Parathyroid adenoma (tissue), 2 donors: ENCODE measurements around the gene PIH1D1.

Experiments used
- H2AFZ ChIP-seq: fragments of 300-600 bp; sonication (generic); one replicate; pipeline ENCODE4 v1.7.0; 2017; ENCODE audit warnings: antibody characterized with exemption, mild to moderate bottlenecking
- H3K27ac ChIP-seq: fragments of 300-600 bp; sonication (generic); one replicate; pipeline ENCODE4 v1.7.0; 2017
- H3K27me3 ChIP-seq: fragments of 300-600 bp; sonication (generic); one replicate; pipeline ENCODE4 v1.7.0; 2017; ENCODE audit warnings: low read length; ENCODE audit not compliant: control insufficient read depth, insufficient read depth
- H3K36me3 ChIP-seq: fragments of 300-600 bp; sonication (generic); one replicate; pipeline ENCODE4 v1.7.0; 2017; ENCODE audit warnings: low read length; ENCODE audit not compliant: control insufficient read depth, insufficient read depth
- H3K4me1 ChIP-seq: fragments of 300-600 bp; sonication (generic); one replicate; pipeline ENCODE4 v1.7.0; 2017; ENCODE audit warnings: control low read depth
- H3K4me2 ChIP-seq: fragments of 300-600 bp; sonication (generic); one replicate; pipeline ENCODE4 v1.7.0; 2017; ENCODE audit warnings: low read length
- H3K4me3 ChIP-seq: fragments of 300-600 bp; sonication (generic); one replicate; pipeline ENCODE4 v1.7.0; 2017; ENCODE audit warnings: low read depth, low read length
- H3K79me2 ChIP-seq: fragments of 300-600 bp; sonication (generic); one replicate; pipeline ENCODE4 v1.7.0; 2017; ENCODE audit warnings: control low read depth
- H3K9ac ChIP-seq: fragments of 300-600 bp; sonication (generic); one replicate; pipeline ENCODE4 v1.7.0; 2017; ENCODE audit warnings: mild to moderate bottlenecking
- H3K9me3 ChIP-seq: fragments of 300-600 bp; sonication (generic); one replicate; pipeline ENCODE4 v1.7.0; 2017; ENCODE audit warnings: low read length; ENCODE audit not compliant: control insufficient read depth
- TF ChIP-seq, protein P1 (sequence below): fragments of 300-600 bp; sonication (generic); IDR thresholded peaks from one replicate; pipeline ENCODE4 v1.7.0; 2017; ENCODE audit warnings: antibody characterized with exemption, mild to moderate bottlenecking
- donor health status: primary hyperparathyroidism.

Gene PIH1D1

DNA sequence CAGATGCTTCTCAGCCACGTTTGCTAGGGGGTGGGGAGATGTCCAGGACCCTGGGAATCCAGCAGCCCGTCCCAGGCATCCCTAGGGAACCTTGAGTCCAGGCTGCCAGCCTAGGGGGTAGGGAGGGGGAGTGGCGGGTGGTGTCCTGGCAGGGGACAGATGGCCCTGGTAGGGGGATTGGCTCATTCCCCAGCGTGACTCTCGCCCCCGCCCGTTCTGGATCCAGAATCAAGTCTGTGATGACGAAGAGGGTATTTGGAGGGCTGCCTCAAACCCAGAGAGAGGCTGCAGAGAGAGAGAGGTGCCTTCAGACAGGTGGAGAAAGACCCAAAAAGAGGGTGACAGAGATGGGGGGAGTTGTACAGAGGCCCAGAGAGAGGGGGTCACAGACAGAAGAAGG lies 14.4 kb downstream of the PIH1D1 start:
- no peak overlapping the region for H3K4me3 ChIP-seq
- TF ChIP-seq, protein P1, sequence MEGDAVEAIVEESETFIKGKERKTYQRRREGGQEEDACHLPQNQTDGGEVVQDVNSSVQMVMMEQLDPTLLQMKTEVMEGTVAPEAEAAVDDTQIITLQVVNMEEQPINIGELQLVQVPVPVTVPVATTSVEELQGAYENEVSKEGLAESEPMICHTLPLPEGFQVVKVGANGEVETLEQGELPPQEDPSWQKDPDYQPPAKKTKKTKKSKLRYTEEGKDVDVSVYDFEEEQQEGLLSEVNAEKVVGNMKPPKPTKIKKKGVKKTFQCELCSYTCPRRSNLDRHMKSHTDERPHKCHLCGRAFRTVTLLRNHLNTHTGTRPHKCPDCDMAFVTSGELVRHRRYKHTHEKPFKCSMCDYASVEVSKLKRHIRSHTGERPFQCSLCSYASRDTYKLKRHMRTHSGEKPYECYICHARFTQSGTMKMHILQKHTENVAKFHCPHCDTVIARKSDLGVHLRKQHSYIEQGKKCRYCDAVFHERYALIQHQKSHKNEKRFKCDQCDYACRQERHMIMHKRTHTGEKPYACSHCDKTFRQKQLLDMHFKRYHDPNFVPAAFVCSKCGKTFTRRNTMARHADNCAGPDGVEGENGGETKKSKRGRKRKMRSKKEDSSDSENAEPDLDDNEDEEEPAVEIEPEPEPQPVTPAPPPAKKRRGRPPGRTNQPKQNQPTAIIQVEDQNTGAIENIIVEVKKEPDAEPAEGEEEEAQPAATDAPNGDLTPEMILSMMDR, result no peak
- H2AFZ ChIP-seq, result no peak overlapping the region

DNA sequence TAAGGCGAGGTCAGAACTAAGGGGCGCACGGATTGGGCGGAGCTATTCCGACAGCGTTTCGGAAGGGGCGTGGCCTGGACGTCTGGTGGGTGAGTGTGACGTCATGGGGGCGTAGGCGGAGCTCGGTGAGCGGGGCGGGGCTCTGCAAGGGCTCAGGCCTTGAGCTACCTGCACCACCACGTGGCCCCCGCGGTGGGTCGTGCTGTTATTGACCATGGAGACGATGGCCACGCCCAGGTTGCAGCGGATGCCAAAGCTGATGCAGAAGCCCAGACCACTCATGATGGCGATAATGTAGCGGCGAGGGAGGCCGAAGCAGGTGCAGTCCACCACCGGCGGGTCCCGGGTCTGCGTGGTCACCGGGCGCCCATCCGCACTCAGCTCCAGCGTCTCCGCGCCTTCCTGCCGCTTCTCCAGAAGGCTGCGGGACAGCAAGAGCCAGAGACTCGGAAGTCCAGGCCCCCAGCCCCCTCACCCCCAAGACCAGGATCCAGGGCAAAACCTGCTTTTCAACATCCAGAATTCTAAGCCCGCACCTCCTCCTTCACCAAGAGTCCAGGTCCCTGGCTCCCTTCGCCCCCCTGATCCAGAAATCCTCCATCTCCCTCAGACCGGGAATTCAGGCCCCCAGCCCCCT lies 15.1 kb downstream of the PIH1D1 start:
- no peaks in the 10 kb centered on the region for H3K9me3 ChIP-seq
- H3K27me3 ChIP-seq, result peaks cover 7% of the 10 kb centered on the region
- H3K36me3 ChIP-seq, result no peaks in the 10 kb centered on the region
- no peak overlapping the region for H2AFZ ChIP-seq
- TF ChIP-seq, protein P1, result no peak
- H3K4me3 ChIP-seq, result no peak overlapping the region
- no peaks in the 10 kb centered on the region for H3K79me2 ChIP-seq
- no peaks in the 10 kb centered on the region for H3K4me1 ChIP-seq
- H3K4me2 ChIP-seq, result no peak overlapping the region
- H3K9ac ChIP-seq, result no peak overlapping the region
- H3K27ac ChIP-seq, result no peak overlapping the region

More for the DNA sequence above, 14.4 kb downstream of the PIH1D1 start:
- Histone ChIP-seq H3K27ac (no peak overlapping the region), H3K36me3 (no peaks in the 10 kb centered on the region), H3K79me2 (no peaks in the 10 kb centered on the region), H3K9me3 (no peaks in the 10 kb centered on the region), H3K4me1 (no peaks in the 10 kb centered on the region), H3K27me3 (peaks cover 4% of the 10 kb centered on the region), H3K9ac (no peak overlapping the region), H3K4me2 (no peak overlapping the region)

DNA sequence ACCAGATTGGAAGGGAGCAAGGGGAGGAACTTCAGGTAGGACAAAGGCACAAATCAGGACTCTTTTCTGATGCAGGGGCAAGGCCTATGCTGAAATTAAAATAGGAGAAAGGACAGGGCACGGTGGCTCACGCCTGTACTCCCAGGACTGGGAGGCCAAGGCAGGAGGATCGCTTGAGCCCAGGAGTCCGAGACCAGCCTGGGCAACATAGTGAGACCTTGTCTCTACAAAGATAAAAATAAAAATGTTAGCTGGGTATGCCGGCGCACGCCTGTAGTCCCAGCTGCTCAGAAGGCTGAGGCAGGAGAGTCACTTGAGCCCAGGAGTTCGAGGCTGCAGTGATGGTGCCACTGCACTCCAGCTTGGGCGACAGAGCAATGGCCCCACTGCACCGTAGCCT lies 15.9 kb downstream of the PIH1D1 start:
- TF ChIP-seq, protein P1, result no peak
- Histone ChIP-seq H3K79me2 (no peaks in the 10 kb centered on the region), H3K4me1 (no peaks in the 10 kb centered on the region), H3K4me2 (no peak overlapping the region), H3K4me3 (no peak overlapping the region), H3K9ac (no peak overlapping the region), H3K27me3 (peaks cover 7% of the 10 kb centered on the region), H2AFZ (no peak overlapping the region), H3K36me3 (no peaks in the 10 kb centered on the region), H3K9me3 (no peaks in the 10 kb centered on the region), H3K27ac (no peak overlapping the region)

DNA sequence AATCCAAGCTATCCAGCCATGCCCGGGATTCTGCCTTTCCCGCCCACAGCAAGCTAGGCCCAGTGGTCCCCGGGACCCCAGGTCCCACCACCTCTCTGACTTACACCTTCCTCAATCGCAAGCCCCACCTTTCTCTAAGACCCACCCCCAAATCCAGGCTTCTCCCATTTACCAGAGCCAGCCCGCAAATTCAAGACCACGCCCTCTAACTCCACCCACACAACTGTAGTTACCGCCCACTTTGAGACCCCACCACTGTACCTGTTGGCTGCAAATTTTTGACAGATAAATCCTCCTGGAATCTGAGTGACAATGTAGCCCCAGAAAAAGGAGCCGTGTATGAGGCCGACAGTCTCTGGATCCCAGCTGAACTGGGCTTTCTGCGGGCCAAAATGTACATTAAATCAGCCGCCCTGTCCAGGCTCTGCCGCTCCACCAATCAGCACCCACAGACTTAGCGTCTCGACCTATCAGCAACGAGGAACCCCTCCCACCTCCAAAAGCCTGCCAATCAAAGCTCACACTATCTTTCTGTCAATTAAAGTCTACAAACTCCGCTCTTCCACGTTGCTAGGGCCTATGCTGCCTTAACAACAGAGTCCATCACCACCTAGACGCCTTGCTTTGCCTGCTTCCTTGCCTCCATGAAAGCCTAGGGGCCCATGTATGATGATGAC lies 16.6 kb downstream of the PIH1D1 start:
- H3K9ac ChIP-seq, result no peak overlapping the region
- H3K27me3 ChIP-seq, result peaks cover 7% of the 10 kb centered on the region
- TF ChIP-seq, protein P1, result no peak
- H3K27ac ChIP-seq, result no peak overlapping the region
- H3K79me2 ChIP-seq, result no peaks in the 10 kb centered on the region
- no peak overlapping the region for H3K4me3 ChIP-seq
- no peak overlapping the region for H3K4me2 ChIP-seq
- no peak overlapping the region for H2AFZ ChIP-seq
- no peaks in the 10 kb centered on the region for H3K9me3 ChIP-seq
- no peaks in the 10 kb centered on the region for H3K4me1 ChIP-seq
- H3K36me3 ChIP-seq, result no peaks in the 10 kb centered on the region
